Nephron progenitor cell (in vitro differentiated cells): Measurements from ENCODE around the gene SULT2B1.
"Not testable (repeated sequence)": the region's sequence is repeated elsewhere in the genome, so short reads cannot be mapped to it uniquely, and the experiment has no call there.

ENCODE experiments used
- DNase-seq: peaks from one replicate; pipeline ENCODE4 v3.0.0; 2021
- H3K27ac Mint-ChIP-seq: 2 replicates; pipeline ENCODE4 v1.8.0; 2021; ENCODE audit warnings: mild to moderate bottlenecking, moderate library complexity, mixed read lengths
- H3K27me3 Mint-ChIP-seq: 2 replicates; pipeline ENCODE4 v1.8.0; 2021; ENCODE audit warnings: mild to moderate bottlenecking, low read depth, mixed read lengths; ENCODE audit not compliant: poor library complexity
- H3K36me3 Mint-ChIP-seq: 2 replicates; pipeline ENCODE4 v1.8.0; 2021; ENCODE audit warnings: low read depth, mixed read lengths
- H3K4me1 Mint-ChIP-seq: 2 replicates; pipeline ENCODE4 v1.8.0; 2021; ENCODE audit warnings: mixed read lengths
- H3K4me3 Mint-ChIP-seq: 2 replicates; pipeline ENCODE4 v1.8.0; 2021; ENCODE audit warnings: mild to moderate bottlenecking, moderate library complexity, mixed read lengths
- H3K9me3 Mint-ChIP-seq: 2 replicates; pipeline ENCODE4 v1.8.0; 2021; ENCODE audit warnings: mild to moderate bottlenecking, moderate library complexity, mixed read lengths
- CTCF ChIP-seq: fragments of 200-600 bp; sonication (generic); IDR thresholded peaks from 2 replicates; pipeline ENCODE4 v1.5.0; 2021; ENCODE audit warnings: antibody characterized with exemption

Gene SULT2B1

GRCh38 chr19:48537541-48537940 lies 14.4 kb upstream of the SULT2B1 start:
- no peak for TF ChIP-seq CTCF
- Mint-ChIP-seq H3K9me3 (no peaks in the 10 kb centered on the region), H3K36me3 (no peaks in the 10 kb centered on the region), H3K27ac (no peak overlapping the region), H3K27me3 (peaks cover 16% of the 10 kb centered on the region), H3K4me1 (peaks cover 5% of the 10 kb centered on the region), H3K4me3 (no peak overlapping the region)
- no peak for DNase-seq

GRCh38 chr19:48538057-48538456 lies 13.9 kb upstream of the SULT2B1 start:
- not testable (repeated sequence) for H3K27ac Mint-ChIP-seq, H3K9me3 Mint-ChIP-seq, H3K4me1 Mint-ChIP-seq, H3K4me3 Mint-ChIP-seq, H3K36me3 Mint-ChIP-seq, DNase-seq
- peaks cover 13% of the 10 kb centered on the region for H3K27me3 Mint-ChIP-seq

GRCh38 chr19:48539503-48540096 lies 12.4 kb upstream of the SULT2B1 start:
- no peak for TF ChIP-seq CTCF
- DNase-seq: no peak
- Mint-ChIP-seq H3K9me3 (no peaks in the 10 kb centered on the region), H3K4me1 (peaks cover 13% of the 10 kb centered on the region), H3K27ac (no peak overlapping the region), H3K36me3 (no peaks in the 10 kb centered on the region), H3K27me3 (peaks cover 13% of the 10 kb centered on the region), H3K4me3 (no peak overlapping the region)

GRCh38 chr19:48540110-48540509 lies 11.9 kb upstream of the SULT2B1 start:
- Mint-ChIP-seq H3K27ac (peak overlapping the region; percentile 62), H3K4me1 (peaks cover 13% of the 10 kb centered on the region), H3K36me3 (no peaks in the 10 kb centered on the region), H3K4me3 (no peak overlapping the region), H3K9me3 (no peaks in the 10 kb centered on the region), H3K27me3 (peaks cover 13% of the 10 kb centered on the region)
- no peak for TF ChIP-seq CTCF
- no peak for DNase-seq

GRCh38 chr19:48541813-48542212 lies 10.2 kb upstream of the SULT2B1 start:
- peaks cover 20% of the 10 kb centered on the region for H3K27me3 Mint-ChIP-seq
- peaks cover 13% of the 10 kb centered on the region for H3K4me1 Mint-ChIP-seq
- DNase-seq: no peak

GRCh38 chr19:48543121-48543710 lies 8.8 kb upstream of the SULT2B1 start:
- Mint-ChIP-seq H3K9me3 (no peaks in the 10 kb centered on the region), H3K36me3 (no peaks in the 10 kb centered on the region), H3K4me1 (peaks cover 13% of the 10 kb centered on the region), H3K27me3 (peaks cover 23% of the 10 kb centered on the region), H3K4me3 (no peak overlapping the region), H3K27ac (no peak overlapping the region)
- no peak for DNase-seq
- TF ChIP-seq CTCF: no peak

More at GRCh38 chr19:48541813-48542212, 10.2 kb upstream of the SULT2B1 start:
- no peak for TF ChIP-seq CTCF
- no peak overlapping the region for H3K4me3 Mint-ChIP-seq
- no peak overlapping the region for H3K27ac Mint-ChIP-seq
- no peaks in the 10 kb centered on the region for H3K9me3 Mint-ChIP-seq
- H3K36me3 Mint-ChIP-seq: no peaks in the 10 kb centered on the region
